Fibroblast of pulmonary artery (primary cell): ENCODE measurements around the gene GEMIN7.

Experiments
- DNase-seq: peaks from one replicate; pipeline ENCODE4 v3.0.0-alpha.2; 2010; ENCODE audit warnings: low read depth
- H3K4me3 ChIP-seq: replicated peaks from 2 replicates; pipeline ENCODE4 v1.5.1; 2011; ENCODE audit warnings: low read depth, mild to moderate bottlenecking, control low read depth, low read length, moderate library complexity
- TF ChIP-seq, protein P1 (sequence below): IDR thresholded peaks from 2 replicates; pipeline ENCODE4 v1.5.1; 2011; ENCODE audit warnings: mild to moderate bottlenecking, control low read depth, low read length, inconsistent platforms; ENCODE audit errors: missing control alignments

The GEMIN7 gene

DNA sequence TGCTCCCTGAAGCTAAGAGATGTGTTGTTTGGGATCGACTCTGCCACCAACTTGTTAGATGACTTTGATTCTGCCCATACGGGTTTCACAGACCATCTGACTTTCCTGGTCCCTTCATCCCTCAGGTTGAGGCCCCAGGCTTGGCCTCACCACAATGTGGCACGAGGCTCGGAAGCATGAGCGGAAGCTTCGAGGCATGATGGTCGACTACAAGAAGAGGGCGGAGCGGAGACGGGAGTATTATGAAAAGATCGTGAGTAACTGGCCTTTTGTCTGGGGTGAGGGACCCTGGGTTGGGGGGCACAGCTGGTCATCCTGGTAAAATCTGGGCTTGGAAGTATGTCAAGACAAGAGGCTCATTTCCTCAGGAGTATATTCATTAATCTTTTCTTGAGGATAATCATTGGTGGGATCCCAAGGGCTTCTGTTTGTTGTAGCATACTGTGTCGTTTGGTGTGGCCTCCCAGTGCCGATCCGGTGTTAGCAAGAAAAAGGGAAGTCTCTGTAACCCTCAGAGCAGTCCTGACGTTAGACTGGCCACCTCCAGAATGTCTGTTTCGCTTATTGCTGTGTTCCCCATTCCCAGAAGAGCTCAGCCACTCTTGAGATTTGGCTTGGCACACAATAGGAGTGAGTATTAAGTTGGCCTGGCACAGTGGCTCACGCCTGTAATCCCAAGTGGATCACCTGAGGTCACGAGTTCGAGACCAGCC is 38.8 kb upstream of the GEMIN7 start:
- DNase-seq, result no peak
- peak overlapping the region; percentile 75 for H3K4me3 ChIP-seq
- TF ChIP-seq, protein P1, sequence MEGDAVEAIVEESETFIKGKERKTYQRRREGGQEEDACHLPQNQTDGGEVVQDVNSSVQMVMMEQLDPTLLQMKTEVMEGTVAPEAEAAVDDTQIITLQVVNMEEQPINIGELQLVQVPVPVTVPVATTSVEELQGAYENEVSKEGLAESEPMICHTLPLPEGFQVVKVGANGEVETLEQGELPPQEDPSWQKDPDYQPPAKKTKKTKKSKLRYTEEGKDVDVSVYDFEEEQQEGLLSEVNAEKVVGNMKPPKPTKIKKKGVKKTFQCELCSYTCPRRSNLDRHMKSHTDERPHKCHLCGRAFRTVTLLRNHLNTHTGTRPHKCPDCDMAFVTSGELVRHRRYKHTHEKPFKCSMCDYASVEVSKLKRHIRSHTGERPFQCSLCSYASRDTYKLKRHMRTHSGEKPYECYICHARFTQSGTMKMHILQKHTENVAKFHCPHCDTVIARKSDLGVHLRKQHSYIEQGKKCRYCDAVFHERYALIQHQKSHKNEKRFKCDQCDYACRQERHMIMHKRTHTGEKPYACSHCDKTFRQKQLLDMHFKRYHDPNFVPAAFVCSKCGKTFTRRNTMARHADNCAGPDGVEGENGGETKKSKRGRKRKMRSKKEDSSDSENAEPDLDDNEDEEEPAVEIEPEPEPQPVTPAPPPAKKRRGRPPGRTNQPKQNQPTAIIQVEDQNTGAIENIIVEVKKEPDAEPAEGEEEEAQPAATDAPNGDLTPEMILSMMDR, result no peak

GRCh38 chr19:45041125-45041524 is 37.9 kb upstream of the GEMIN7 start:
- no peak overlapping the region for H3K4me3 ChIP-seq
- DNase-seq, result no peak
- TF ChIP-seq, protein P1, result no peak

DNA sequence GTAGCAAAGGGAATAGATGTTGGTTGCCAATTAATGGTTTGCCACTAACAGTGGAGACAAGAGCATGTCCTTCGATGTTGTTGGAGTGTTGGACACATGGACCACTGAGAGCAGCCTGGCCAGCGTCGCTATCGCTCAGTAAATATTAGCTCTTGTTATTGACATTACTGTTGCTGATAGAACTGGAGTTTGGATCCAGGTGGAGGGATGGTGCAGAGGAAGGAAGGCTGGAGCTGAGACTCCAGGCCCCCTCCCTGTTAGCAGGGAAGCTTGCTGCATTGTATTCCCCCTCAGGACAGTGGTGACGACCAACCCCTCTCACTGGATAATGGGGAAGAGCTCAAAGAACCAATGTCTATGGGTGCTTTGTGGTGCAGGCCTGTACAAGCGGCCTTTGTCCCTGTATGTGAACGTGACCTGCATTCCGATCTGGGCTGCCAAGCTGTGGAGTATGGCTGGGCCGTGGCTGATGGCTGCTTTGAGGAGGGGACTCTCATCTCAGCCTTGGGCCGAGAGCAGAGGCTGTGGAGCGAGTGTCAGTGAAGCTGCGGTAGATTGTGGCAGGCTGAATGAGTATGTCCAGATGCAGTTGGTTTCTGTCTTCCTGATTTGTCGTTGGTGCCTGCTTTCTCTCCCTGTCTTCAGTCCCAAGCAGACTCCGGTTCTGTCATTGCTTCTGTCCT is 33.2 kb upstream of the GEMIN7 start:
- DNase-seq, result no peak
- H3K4me3 ChIP-seq, result no peak overlapping the region
- TF ChIP-seq, protein P1, result no peak

- DNase-seq, result no peak
- H3K4me3 ChIP-seq, result no peak overlapping the region
- TF ChIP-seq, protein P1, result no peak
Measured at GRCh38 chr19:45046355-45046754, 32.7 kb upstream of the GEMIN7 start.

GRCh38 chr19:45047188-45047797 is 31.8 kb upstream of the GEMIN7 start:
- TF ChIP-seq, protein P1, result no peak
- DNase-seq, result no peak
- no peak overlapping the region for H3K4me3 ChIP-seq

- no peak overlapping the region for H3K4me3 ChIP-seq
- no peak for DNase-seq
- TF ChIP-seq, protein P1, result no peak
Measured at GRCh38 chr19:45049073-45049736, 29.9 kb upstream of the GEMIN7 start.
